Colonic mucosa (tissue), 4 donors: ENCODE measurements around the gene ITPR3. TPM values are rescaled to one million over a fixed set of nuclear protein-coding genes. Genes with fewer than 3 reads are reported as not detected.

Source experiments
- DNase-seq: peaks from one replicate; pipeline ENCODE4 v3.0.0-alpha.2; 2020
- H3K27ac ChIP-seq: fragments of 200-600 bp; one replicate; pipeline ENCODE4 v1.8.0; 2021
- H3K27me3 ChIP-seq: fragments of 200-600 bp; one replicate; pipeline ENCODE4 v1.8.0; 2021
- H3K36me3 ChIP-seq: fragments of 200-600 bp; one replicate; pipeline ENCODE4 v1.8.0; 2021
- H3K4me1 ChIP-seq: fragments of 200-600 bp; one replicate; pipeline ENCODE4 v1.8.0; 2021; ENCODE audit warnings: mild to moderate bottlenecking
- H3K4me3 ChIP-seq: fragments of 200-600 bp; one replicate; pipeline ENCODE4 v1.8.0; 2021
- H3K9ac ChIP-seq, 2 donors: one replicate each; pipeline ENCODE4 v1.7.0; 2013; ENCODE audit warnings: control low read depth in 2 of 2, low read depth in 2 of 2, low read length in 2 of 2
- H3K9me3 ChIP-seq: fragments of 200-600 bp; one replicate; pipeline ENCODE4 v1.8.0; 2021
- intact Hi-C: fragments of 100-400 bp; cut with DNase I; formaldehyde crosslinking; loops from one replicate; pipeline ENCODE4 v1.14.1; 2022
- total RNA-seq, 2 donors: library from RNA; stranded (reverse); fragmentation: NEBNext Ultra II Directional in 1 of 2; extraction: Animal tissue kit (Norgen Biotek cat#: 25700) in 1 of 2; gene quantifications; one replicate each; pipeline ENCODE4 v1.2.1, GENCODE V29; 2021
- TF ChIP-seq, protein P1 (sequence below): fragments of 200-600 bp; IDR thresholded peaks from one replicate; pipeline ENCODE4 v1.8.0; 2022; ENCODE audit warnings: antibody characterized with exemption, mild to moderate bottlenecking
- donor health status: healthy.
- donor health status: DM: no; HTN: no; CAD: no.
- donor health status: DM: no; HTN: no; CAD: no.

ITPR3 gene
- total RNA-seq, 2 donors from 2014 or later = 86.2 to 119 TPM

DNA sequence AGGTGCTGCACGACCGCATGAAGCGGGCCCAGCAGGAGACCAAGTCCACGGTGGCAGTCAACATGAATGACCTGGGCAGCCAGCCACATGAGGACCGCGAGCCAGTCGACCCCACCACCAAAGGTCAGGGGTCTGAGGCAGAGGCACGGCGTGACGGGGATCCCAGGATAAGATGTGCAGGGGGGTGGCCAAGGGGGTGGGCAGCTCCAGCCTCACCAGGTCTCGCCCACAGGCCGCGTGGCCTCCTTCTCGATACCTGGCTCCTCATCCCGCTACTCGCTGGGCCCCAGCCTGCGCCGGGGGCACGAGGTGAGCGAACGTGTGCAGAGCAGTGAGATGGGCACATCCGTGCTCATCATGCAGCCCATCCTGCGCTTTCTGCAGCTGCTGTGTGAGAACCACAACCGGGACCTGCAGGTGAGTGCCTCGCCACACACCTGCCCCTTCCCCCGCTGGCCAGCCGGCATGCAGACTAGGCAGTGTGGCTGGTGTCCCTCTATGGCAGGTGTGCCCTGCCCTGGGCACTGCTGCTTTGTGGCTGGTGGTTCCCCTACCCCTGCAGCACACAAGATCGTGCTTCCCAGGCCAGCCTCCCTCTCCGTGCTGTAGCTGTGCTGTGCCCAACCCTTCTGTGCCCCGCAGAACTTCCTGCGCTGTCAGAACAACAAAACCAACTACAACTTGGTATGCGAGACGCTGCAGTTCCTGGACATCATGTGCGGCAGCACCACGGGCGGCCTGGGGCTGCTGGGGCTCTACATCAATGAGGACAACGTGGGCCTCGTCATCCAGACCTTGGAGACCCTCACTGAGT, 64.5 kb downstream of the ITPR3 start:
- no peaks in the 10 kb centered on the region for H3K27me3 ChIP-seq
- peaks cover 19% of the 10 kb centered on the region for H3K36me3 ChIP-seq
- no peaks in the 10 kb centered on the region for H3K4me1 ChIP-seq
- no peaks in the 10 kb centered on the region for H3K9me3 ChIP-seq
- TF ChIP-seq, protein P1, sequence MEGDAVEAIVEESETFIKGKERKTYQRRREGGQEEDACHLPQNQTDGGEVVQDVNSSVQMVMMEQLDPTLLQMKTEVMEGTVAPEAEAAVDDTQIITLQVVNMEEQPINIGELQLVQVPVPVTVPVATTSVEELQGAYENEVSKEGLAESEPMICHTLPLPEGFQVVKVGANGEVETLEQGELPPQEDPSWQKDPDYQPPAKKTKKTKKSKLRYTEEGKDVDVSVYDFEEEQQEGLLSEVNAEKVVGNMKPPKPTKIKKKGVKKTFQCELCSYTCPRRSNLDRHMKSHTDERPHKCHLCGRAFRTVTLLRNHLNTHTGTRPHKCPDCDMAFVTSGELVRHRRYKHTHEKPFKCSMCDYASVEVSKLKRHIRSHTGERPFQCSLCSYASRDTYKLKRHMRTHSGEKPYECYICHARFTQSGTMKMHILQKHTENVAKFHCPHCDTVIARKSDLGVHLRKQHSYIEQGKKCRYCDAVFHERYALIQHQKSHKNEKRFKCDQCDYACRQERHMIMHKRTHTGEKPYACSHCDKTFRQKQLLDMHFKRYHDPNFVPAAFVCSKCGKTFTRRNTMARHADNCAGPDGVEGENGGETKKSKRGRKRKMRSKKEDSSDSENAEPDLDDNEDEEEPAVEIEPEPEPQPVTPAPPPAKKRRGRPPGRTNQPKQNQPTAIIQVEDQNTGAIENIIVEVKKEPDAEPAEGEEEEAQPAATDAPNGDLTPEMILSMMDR = no peak
- no peak overlapping the region for H3K27ac ChIP-seq
- H3K9ac ChIP-seq = no peak overlapping the region
- H3K4me3 ChIP-seq = no peak overlapping the region
- DNase-seq = no peak
- intact Hi-C loops = no loop called here

DNA sequence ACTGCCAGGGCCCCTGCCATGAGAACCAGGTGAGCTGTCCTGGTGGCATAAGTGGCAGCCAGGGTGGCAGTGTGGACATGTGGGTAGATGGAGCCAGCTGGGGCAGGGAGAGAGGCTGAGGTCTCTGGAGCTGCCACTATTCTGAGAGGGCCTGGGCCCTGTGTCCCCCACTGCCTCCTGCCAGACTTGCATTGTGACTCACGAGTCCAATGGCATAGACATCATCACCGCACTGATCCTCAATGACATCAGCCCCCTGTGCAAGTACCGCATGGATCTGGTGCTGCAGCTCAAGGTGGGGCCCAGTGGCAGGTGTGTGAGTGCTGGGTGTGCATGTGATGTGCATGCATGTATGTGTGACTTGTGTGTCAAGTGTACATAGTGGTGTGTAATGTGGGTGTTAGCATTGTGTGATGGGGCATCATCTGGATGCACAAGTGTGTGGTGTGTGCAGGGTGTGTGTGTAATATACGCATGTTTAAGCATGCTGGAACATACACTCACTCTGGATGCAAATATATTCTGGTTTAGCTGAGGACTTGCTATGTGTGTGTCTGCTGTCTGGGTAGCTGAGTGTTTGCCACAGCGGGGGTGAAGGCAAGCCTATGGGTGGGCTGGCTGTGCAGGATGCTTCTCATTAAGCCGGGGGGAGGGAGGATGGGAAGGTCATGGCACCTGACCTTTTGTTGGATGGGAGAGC, 65.3 kb downstream of the ITPR3 start:
- H3K27me3 ChIP-seq = no peaks in the 10 kb centered on the region
- H3K9ac ChIP-seq = no peak overlapping the region
- no peak for DNase-seq
- peaks cover 19% of the 10 kb centered on the region for H3K36me3 ChIP-seq
- H3K4me3 ChIP-seq = no peak overlapping the region
- TF ChIP-seq, protein P1 = no peak
- H3K27ac ChIP-seq = no peak overlapping the region
- no peaks in the 10 kb centered on the region for H3K9me3 ChIP-seq
- intact Hi-C loops = no loop called here
- H3K4me1 ChIP-seq = no peaks in the 10 kb centered on the region

DNA sequence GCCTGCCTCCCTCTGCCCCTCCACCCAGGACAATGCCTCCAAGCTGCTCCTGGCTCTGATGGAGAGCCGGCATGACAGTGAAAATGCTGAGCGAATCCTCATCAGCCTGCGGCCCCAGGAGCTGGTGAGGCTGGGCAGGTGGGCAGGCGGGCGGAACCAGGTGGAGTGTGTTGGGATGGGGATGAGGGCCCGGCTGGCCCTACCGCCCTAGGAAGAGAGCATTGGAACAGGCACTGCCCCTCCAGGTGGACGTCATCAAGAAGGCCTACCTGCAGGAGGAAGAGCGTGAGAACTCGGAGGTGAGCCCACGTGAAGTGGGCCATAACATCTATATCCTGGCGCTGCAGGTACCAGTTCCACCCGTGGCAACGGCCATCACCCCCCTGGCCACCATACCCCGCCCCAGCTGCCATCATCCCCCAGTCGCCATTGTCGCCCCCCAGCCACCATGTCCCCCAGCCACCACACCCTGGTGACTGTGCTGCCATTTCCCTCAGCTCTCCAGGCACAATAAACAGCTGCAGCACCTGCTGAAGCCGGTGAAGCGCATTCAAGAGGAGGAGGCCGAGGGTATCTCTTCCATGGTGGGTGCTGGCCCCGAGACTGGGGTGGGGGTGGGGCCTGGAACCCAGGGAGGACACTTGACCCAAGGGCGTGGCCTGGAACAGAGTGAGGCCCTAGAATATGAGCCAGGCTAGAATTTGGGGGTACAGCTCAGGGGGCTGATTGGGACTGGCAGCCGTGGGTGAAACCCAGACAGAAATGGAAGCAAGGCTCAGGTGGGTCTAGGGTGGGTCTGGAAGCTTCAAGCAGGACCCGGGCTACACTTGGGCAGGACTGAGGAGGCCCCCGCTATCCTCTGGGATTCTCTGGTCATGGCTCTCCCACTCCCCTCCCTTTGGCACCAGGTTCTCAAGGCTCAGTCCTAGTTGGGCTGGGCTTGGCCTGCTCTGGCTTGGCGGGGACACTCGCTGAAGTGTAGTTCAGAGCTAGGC, 66.2 kb downstream of the ITPR3 start:
- no peak for DNase-seq
- intact Hi-C loops = no loop called here
- Histone ChIP-seq H3K4me1 (no peaks in the 10 kb centered on the region), H3K27me3 (no peaks in the 10 kb centered on the region), H3K9me3 (no peaks in the 10 kb centered on the region), H3K27ac (no peak overlapping the region), H3K4me3 (no peak overlapping the region), H3K36me3 (peaks cover 22% of the 10 kb centered on the region), H3K9ac (no peak overlapping the region)
- TF ChIP-seq, protein P1 = no peak

GRCh38 chr6:33688006-33688405, 66.9 kb downstream of the ITPR3 start:
- TF ChIP-seq, protein P1 = no peak
- DNase-seq = no peak

More at GRCh38 chr6:33688006-33688405, 66.9 kb downstream of the ITPR3 start:
- Histone ChIP-seq H3K27me3 (no peaks in the 10 kb centered on the region), H3K9ac (no peak overlapping the region), H3K4me1 (no peaks in the 10 kb centered on the region), H3K27ac (no peak overlapping the region), H3K36me3 (peaks cover 19% of the 10 kb centered on the region), H3K4me3 (no peak overlapping the region), H3K9me3 (no peaks in the 10 kb centered on the region)
- intact Hi-C loops = no loop called here
